ENCODE data around the gene GSDME.

Gene GSDME

DNA sequence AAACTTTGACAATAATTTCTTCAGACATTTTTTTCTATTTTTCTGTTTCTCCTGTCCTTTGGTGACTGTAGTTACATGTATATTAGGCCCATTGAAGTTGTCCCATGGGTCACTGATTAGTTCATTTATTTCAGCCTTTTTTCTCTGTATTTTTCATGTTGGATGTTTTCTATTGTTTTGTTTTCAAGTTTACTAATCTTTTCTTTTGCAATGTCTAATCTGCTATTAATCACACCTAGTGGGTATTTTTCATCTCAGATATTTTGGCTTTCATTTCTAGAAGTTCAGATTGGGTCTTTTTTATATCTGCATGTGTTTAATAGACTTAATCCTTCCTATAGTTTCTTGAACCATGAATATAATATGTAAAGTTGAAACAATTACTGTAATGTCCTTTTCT lies 99.3 kb downstream of the GSDME start:
- no peak for TF ChIP-seq CTCF (IDR thresholded peaks at IDR 0.05; ENCODE audit: low read depth, low read length)
- no peak overlapping the region for H3K4me3 ChIP-seq (ENCODE audit: low read depth, low read length)

DNA sequence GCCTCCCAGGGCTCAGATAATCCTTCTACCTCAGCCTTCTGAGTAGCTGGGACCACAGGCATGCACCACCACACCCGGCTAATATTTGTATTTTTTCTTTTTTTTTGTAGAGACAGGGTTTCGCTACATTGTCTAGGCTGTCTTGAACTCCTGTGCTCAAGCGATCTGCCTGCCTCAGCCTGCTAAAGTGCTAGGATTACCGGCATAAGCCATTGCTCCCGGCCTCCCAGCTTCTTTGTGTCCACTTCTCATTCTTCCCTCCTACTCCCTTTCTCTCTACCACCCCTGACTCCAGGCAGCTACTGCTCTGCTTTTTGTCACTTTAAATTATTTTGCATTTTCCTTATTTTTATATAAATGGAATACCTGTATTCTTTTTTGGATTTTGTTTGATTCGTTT lies 100.7 kb downstream of the GSDME start:
- TF ChIP-seq CTCF (IDR thresholded peaks at IDR 0.05; ENCODE audit: low read depth, low read length) = no peak
- no peak overlapping the region for H3K4me3 ChIP-seq (ENCODE audit: low read depth, low read length)

GRCh38 chr7:24654305-24654704 lies 103.0 kb downstream of the GSDME start:
- H3K4me3 ChIP-seq (ENCODE audit: low read depth, low read length) = no peak overlapping the region
- TF ChIP-seq CTCF (IDR thresholded peaks at IDR 0.05; ENCODE audit: low read depth, low read length) = no peak

GRCh38 chr7:24653316-24654085 lies 103.8 kb downstream of the GSDME start:
- no peak for TF ChIP-seq CTCF (IDR thresholded peaks at IDR 0.05; ENCODE audit: low read depth, low read length)
- H3K4me3 ChIP-seq (ENCODE audit: low read depth, low read length) = peak overlapping the region; percentile 38

- H3K4me3 ChIP-seq (ENCODE audit: low read depth, low read length) = no peak overlapping the region
Observed at GRCh38 chr7:24652251-24652939, 104.9 kb downstream of the GSDME start.

More at GRCh38 chr7:24652251-24652939, 104.9 kb downstream of the GSDME start:
- no peak for TF ChIP-seq CTCF (IDR thresholded peaks at IDR 0.05; ENCODE audit: low read depth, low read length)
